MM.1S (cell line): Measurements from ENCODE around the gene SUZ12.

Source experiments
- EZH2 ChIP-seq: fragments of 300-600 bp; sonication (generic); optimal IDR thresholded peaks from 2 replicates; pipeline ENCODE3; 2017; ENCODE audit warnings: low read depth, mild to moderate bottlenecking, antibody characterized with exemption, low read length, mixed read lengths
- EZH2phosphoT487 ChIP-seq: fragments of 300-600 bp; sonication (generic); IDR thresholded peaks from 2 replicates; pipeline ENCODE4 v1.6.1; 2018; ENCODE audit warnings: antibody characterized with exemption, low read length
- TF ChIP-seq, protein P1 (sequence below): fragments of 300-600 bp; sonication (generic); IDR thresholded peaks from 2 replicates; pipeline ENCODE4 v1.5.1; 2016; ENCODE audit warnings: antibody characterized with exemption, low read length, mixed read lengths

DNA sequence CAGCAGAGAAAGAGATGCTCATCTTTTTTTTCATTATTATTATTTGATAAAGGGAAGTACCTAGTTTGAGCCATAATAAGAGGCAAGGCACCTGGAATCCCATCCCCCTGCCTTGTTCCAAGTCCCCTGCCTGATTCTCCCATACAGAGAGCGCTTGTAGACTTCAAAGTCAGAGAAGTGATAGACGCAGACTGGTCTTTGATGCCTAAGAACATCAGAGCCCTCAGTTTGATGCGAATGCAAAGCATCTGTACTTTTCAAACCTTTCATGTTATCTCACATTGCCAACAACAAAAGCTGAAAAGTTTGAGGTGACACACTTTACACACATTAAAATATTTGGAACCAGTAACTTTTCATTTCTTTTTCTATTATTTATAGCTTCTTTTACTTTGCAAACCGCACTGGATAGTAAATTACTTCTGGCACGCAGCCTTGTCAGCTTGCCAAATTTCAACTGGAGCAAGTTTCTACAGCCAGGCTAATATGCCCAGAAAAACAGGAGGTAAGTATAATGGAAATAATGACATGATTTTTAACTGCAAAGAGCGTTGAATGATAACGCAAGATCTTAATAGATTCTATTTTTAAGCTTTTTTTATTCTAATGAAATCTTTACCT lies 29.4 kb upstream of the SUZ12 start:
- TF ChIP-seq EZH2 (no peak), EZH2phosphoT487 (no peak)
- TF ChIP-seq, protein P1, sequence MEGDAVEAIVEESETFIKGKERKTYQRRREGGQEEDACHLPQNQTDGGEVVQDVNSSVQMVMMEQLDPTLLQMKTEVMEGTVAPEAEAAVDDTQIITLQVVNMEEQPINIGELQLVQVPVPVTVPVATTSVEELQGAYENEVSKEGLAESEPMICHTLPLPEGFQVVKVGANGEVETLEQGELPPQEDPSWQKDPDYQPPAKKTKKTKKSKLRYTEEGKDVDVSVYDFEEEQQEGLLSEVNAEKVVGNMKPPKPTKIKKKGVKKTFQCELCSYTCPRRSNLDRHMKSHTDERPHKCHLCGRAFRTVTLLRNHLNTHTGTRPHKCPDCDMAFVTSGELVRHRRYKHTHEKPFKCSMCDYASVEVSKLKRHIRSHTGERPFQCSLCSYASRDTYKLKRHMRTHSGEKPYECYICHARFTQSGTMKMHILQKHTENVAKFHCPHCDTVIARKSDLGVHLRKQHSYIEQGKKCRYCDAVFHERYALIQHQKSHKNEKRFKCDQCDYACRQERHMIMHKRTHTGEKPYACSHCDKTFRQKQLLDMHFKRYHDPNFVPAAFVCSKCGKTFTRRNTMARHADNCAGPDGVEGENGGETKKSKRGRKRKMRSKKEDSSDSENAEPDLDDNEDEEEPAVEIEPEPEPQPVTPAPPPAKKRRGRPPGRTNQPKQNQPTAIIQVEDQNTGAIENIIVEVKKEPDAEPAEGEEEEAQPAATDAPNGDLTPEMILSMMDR = no peak
